Adrenal gland (tissue), 5 donors: Measurements from ENCODE around the gene CA9.

Experiments
- CTCF ChIP-seq, 6 experiments: fragments of 450-650 bp in 4 of 6; fragments of 200-600 bp in 2 of 6; sonication (generic) in 1 of 6; IDR thresholded peaks; 1 replicate in 5 of 6; 2 replicates in 1 of 6; pipeline versions ENCODE4 v1.5.1 to v1.8.0; 2016 to 2021; ENCODE audit warnings: antibody characterized with exemption in 6 of 6, mild to moderate bottlenecking in 2 of 6, moderate library complexity in 1 of 6
- POLR2A ChIP-seq, 2 donors: fragments of 450-650 bp; IDR thresholded peaks; one replicate each; pipeline ENCODE4 v1.6.1; 2017; ENCODE audit warnings: antibody characterized with exemption in 2 of 2, mild to moderate bottlenecking in 2 of 2, moderate library complexity in 1 of 2
- donor health status: DM: no; HTN: no; CAD: no.

- TF ChIP-seq CTCF (IDR thresholded peaks at IDR 0.05) (no peak), POLR2A (IDR thresholded peaks at IDR 0.05) (no peak)
Observed at GRCh38 chr9:35723908-35724307, 50.2 kb downstream of the CA9 start.
